HEK293 (cell line): ENCODE measurements around the gene ACAP3.

ENCODE experiments used
- AEBP2 ChIP-seq: fragments of 450-650 bp; formaldehyde crosslinking; IDR thresholded peaks from 2 replicates; pipeline ENCODE4 v1.5.1; 2016; ENCODE audit warnings: missing biosample characterization, missing genetic modification characterization, borderline replicate concordance
- GLI2 ChIP-seq: fragments of 450-650 bp; formaldehyde crosslinking; IDR thresholded peaks from 2 replicates; pipeline ENCODE4; 2017; ENCODE audit warnings: missing biosample characterization, missing genetic modification characterization, low read depth, borderline replicate concordance
- GLI4 ChIP-seq: fragments of 450-650 bp; formaldehyde crosslinking; IDR thresholded peaks from 2 replicates; pipeline ENCODE4 v1.5.1; 2016; ENCODE audit warnings: missing biosample characterization, missing genetic modification characterization
- HIC1 ChIP-seq: fragments of 450-650 bp; formaldehyde crosslinking; IDR thresholded peaks from 2 replicates; pipeline ENCODE4 v1.5.1; 2016; ENCODE audit warnings: missing biosample characterization, missing genetic modification characterization
- KLF8 ChIP-seq: fragments of 450-650 bp; formaldehyde crosslinking; IDR thresholded peaks from 2 replicates; pipeline ENCODE4 v1.5.1; 2016; ENCODE audit warnings: missing biosample characterization, missing genetic modification characterization
- RBAK ChIP-seq: fragments of 450-650 bp; formaldehyde crosslinking; IDR thresholded peaks from 2 replicates; pipeline ENCODE4 v1.5.1; 2016; ENCODE audit warnings: missing biosample characterization, missing genetic modification characterization
- TCF7L2 ChIP-seq: IDR thresholded peaks from 2 replicates; pipeline ENCODE4 v1.6.1; 2011; ENCODE audit warnings: low read depth, mild to moderate bottlenecking, inconsistent platforms, low read length, moderate library complexity, borderline replicate concordance
- YY2 ChIP-seq: fragments of 450-650 bp; formaldehyde crosslinking; IDR thresholded peaks from 2 replicates; pipeline ENCODE4 v1.5.1; 2016; ENCODE audit warnings: missing biosample characterization, missing genetic modification characterization
- ZFP37 ChIP-seq: fragments of 450-650 bp; formaldehyde crosslinking; IDR thresholded peaks from 2 replicates; pipeline ENCODE4 v1.5.1; 2016; ENCODE audit warnings: missing biosample characterization, missing genetic modification characterization
- ZFP41 ChIP-seq: fragments of 450-650 bp; formaldehyde crosslinking; IDR thresholded peaks from 2 replicates; pipeline ENCODE4 v1.5.1; 2016; ENCODE audit warnings: missing biosample characterization, missing genetic modification characterization, borderline replicate concordance
- ZFP69B ChIP-seq: fragments of 450-650 bp; formaldehyde crosslinking; IDR thresholded peaks from 2 replicates; pipeline ENCODE4 v1.5.1; 2016; ENCODE audit warnings: missing biosample characterization, missing genetic modification characterization
- ZNF16 ChIP-seq: fragments of 450-650 bp; formaldehyde crosslinking; IDR thresholded peaks from 2 replicates; pipeline ENCODE4 v1.5.1; 2016; ENCODE audit warnings: low read depth, missing biosample characterization, missing genetic modification characterization
- ZNF169 ChIP-seq: fragments of 450-650 bp; formaldehyde crosslinking; IDR thresholded peaks from 2 replicates; pipeline ENCODE4 v1.5.1; 2016; ENCODE audit warnings: missing biosample characterization, missing genetic modification characterization
- ZNF18 ChIP-seq: fragments of 450-650 bp; formaldehyde crosslinking; IDR thresholded peaks from 2 replicates; pipeline ENCODE4 v1.5.1; 2016; ENCODE audit warnings: missing biosample characterization, missing genetic modification characterization
- ZNF214 ChIP-seq: fragments of 450-650 bp; formaldehyde crosslinking; IDR thresholded peaks from 2 replicates; pipeline ENCODE4 v1.5.1; 2017; ENCODE audit warnings: missing biosample characterization, mild to moderate bottlenecking, missing genetic modification characterization, borderline replicate concordance
- ZNF221 ChIP-seq: fragments of 450-650 bp; formaldehyde crosslinking; IDR thresholded peaks from 2 replicates; pipeline ENCODE4 v1.5.1; 2017; ENCODE audit warnings: missing biosample characterization, missing genetic modification characterization, borderline replicate concordance
- ZNF48 ChIP-seq: fragments of 450-650 bp; formaldehyde crosslinking; IDR thresholded peaks from 2 replicates; pipeline ENCODE4 v1.5.1; 2016; ENCODE audit warnings: missing biosample characterization, missing genetic modification characterization
- ZNF510 ChIP-seq: fragments of 450-650 bp; formaldehyde crosslinking; IDR thresholded peaks from 2 replicates; pipeline ENCODE4 v1.5.1; 2018; ENCODE audit warnings: mild to moderate bottlenecking, missing genetic modification characterization, missing biosample characterization; ENCODE audit not compliant: insufficient replicate concordance
- ZNF518A ChIP-seq: fragments of 450-650 bp; formaldehyde crosslinking; conservative IDR thresholded peaks from 2 replicates; pipeline ENCODE4 v1.5.1; 2016; ENCODE audit warnings: low read depth, missing biosample characterization, missing genetic modification characterization
- ZNF600 ChIP-seq: fragments of 450-650 bp; formaldehyde crosslinking; IDR thresholded peaks from 2 replicates; pipeline ENCODE4 v1.5.1; 2016; ENCODE audit warnings: missing biosample characterization, missing genetic modification characterization
- ZNF624 ChIP-seq: fragments of 450-650 bp; formaldehyde crosslinking; IDR thresholded peaks from 2 replicates; pipeline ENCODE4 v1.5.1; 2017; ENCODE audit warnings: missing biosample characterization, missing genetic modification characterization
- ZNF626 ChIP-seq: fragments of 450-650 bp; sonication (Bioruptor Pico); formaldehyde crosslinking; IDR thresholded peaks from 2 replicates; pipeline ENCODE4 v1.5.1; 2018; ENCODE audit warnings: missing biosample characterization, missing genetic modification characterization, inconsistent platforms
- ZNF645 ChIP-seq: fragments of 450-650 bp; formaldehyde crosslinking; IDR thresholded peaks from 2 replicates; pipeline ENCODE4; 2016; ENCODE audit warnings: missing biosample characterization, missing genetic modification characterization
- ZNF791 ChIP-seq: fragments of 450-650 bp; formaldehyde crosslinking; IDR thresholded peaks from 2 replicates; pipeline ENCODE4 v1.5.1; 2016; ENCODE audit warnings: missing biosample characterization, missing genetic modification characterization
- TF ChIP-seq, protein P1 (sequence below): sonication (generic); formaldehyde crosslinking; IDR thresholded peaks from 2 replicates; pipeline ENCODE4 v1.8.1; 2022; ENCODE audit warnings: mild to moderate bottlenecking, moderate library complexity, missing genetic modification reagents
- TF ChIP-seq, protein P2 (sequence below): fragments of 450-650 bp; formaldehyde crosslinking; IDR thresholded peaks from 2 replicates; pipeline ENCODE4 v1.5.1; 2016; ENCODE audit warnings: missing biosample characterization, missing genetic modification characterization

The ACAP3 gene

GRCh38 chr1:1308756-1309250, 1.1 kb upstream of the ACAP3 start (continued):
- TF ChIP-seq ZNF518A (tag by site-specific recombination) (no peak), TCF7L2 (no peak), ZNF48 (no peak), ZFP41 (no peak), ZNF221 (tag by site-specific recombination) (no peak), AEBP2 (tag by site-specific recombination) (no peak), ZNF791 (tag by site-specific recombination) (no peak), HIC1 (tag by site-specific recombination) (no peak; the same call in 1 of the 2 replicates), ZFP69B (tag by site-specific recombination) (no peak), ZNF510 (tag by site-specific recombination) (no peak), ZNF645 (no peak), ZNF624 (tag by site-specific recombination) (no peak), ZNF169 (tag by site-specific recombination) (no peak), ZNF626 (tag by site-specific recombination) (no peak), GLI2 (tag by site-specific recombination) (no peak), ZNF214 (tag by site-specific recombination) (no peak), KLF8 (no peak; the same call in 1 of the 2 replicates), GLI4 (tag by site-specific recombination) (no peak), ZFP37 (tag by site-specific recombination) (no peak), ZNF18 (tag by site-specific recombination) (no peak), RBAK (tag by site-specific recombination) (no peak), YY2 (tag by site-specific recombination) (no peak), ZNF600 (tag by site-specific recombination) (no peak), ZNF16 (tag by site-specific recombination) (no peak)
- TF ChIP-seq, protein P1, sequence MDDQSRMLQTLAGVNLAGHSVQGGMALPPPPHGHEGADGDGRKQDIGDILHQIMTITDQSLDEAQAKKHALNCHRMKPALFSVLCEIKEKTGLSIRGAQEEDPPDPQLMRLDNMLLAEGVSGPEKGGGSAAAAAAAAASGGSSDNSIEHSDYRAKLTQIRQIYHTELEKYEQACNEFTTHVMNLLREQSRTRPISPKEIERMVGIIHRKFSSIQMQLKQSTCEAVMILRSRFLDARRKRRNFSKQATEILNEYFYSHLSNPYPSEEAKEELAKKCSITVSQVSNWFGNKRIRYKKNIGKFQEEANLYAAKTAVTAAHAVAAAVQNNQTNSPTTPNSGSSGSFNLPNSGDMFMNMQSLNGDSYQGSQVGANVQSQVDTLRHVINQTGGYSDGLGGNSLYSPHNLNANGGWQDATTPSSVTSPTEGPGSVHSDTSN (CRISPR knock-in tag), result no peak
- TF ChIP-seq, protein P2, sequence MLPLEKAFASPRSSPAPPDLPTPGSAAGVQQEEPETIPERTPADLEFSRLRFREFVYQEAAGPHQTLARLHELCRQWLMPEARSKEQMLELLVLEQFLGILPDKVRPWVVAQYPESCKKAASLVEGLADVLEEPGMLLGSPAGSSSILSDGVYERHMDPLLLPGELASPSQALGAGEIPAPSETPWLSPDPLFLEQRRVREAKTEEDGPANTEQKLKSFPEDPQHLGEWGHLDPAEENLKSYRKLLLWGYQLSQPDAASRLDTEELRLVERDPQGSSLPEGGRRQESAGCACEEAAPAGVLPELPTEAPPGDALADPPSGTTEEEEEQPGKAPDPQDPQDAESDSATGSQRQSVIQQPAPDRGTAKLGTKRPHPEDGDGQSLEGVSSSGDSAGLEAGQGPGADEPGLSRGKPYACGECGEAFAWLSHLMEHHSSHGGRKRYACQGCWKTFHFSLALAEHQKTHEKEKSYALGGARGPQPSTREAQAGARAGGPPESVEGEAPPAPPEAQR, result peak; percentile 26; the same call in 1 of the 2 replicates
